ENCODE data around the gene SPDYE6. TPM values are rescaled to one million over a fixed set of nuclear protein-coding genes. Genes with fewer than 3 reads are reported as not detected.

Gene SPDYE6
- polyA plus RNA-seq, 1 donor from 2014 or later, result not detected

DNA sequence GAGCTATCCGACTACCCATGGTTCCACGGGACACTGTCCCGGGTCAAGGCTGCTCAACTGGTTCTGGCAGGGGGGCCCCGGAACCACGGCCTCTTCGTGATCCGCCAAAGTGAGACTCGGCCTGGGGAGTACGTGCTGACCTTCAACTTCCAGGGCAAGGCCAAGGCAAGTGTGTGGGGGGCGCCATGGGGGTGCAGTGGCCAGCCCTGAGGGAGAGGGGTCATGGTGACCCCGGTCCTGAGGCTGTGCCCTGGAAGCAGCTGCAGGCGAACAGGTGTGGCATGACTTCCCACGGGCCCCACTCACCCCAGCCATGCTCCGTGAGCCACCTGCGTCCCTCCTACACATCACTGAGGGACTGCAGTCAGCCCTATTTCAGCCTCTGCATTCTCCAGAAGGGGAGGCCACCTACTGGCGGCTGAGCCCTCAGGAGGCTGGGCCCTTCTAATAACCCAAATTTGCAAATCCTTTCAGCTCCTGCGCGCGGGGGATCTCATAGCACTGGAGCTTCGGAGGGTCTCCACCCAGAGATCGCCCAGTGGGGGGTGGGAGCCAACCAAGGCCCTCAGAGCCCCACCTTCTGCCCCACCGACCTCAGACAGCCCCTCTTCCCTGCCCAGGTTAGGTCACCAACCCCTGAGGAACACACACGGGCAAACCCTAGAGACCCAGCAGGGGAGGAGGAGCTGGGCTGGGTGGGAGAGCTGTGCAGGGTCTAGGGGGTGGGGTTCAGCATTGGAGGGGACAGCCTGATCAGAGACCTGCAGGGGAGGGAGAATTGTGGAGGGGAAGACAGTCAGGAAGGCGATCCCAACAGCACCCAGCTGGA lies 38.8 kb downstream of the SPDYE6 start:
- TF ChIP-seq SMC3 (conservative IDR thresholded peaks at IDR 0.05; ENCODE audit: poor library complexity), result no peak
- TF ChIP-seq, protein P1, sequence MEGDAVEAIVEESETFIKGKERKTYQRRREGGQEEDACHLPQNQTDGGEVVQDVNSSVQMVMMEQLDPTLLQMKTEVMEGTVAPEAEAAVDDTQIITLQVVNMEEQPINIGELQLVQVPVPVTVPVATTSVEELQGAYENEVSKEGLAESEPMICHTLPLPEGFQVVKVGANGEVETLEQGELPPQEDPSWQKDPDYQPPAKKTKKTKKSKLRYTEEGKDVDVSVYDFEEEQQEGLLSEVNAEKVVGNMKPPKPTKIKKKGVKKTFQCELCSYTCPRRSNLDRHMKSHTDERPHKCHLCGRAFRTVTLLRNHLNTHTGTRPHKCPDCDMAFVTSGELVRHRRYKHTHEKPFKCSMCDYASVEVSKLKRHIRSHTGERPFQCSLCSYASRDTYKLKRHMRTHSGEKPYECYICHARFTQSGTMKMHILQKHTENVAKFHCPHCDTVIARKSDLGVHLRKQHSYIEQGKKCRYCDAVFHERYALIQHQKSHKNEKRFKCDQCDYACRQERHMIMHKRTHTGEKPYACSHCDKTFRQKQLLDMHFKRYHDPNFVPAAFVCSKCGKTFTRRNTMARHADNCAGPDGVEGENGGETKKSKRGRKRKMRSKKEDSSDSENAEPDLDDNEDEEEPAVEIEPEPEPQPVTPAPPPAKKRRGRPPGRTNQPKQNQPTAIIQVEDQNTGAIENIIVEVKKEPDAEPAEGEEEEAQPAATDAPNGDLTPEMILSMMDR (IDR thresholded peaks at IDR 0.05; ENCODE audit: poor library complexity, severe bottlenecking), result no peak
- TF ChIP-seq MXI1 (conservative IDR thresholded peaks at IDR 0.05; ENCODE audit: poor library complexity, severe bottlenecking), result no peak
- TF ChIP-seq EP300 (conservative IDR thresholded peaks at IDR 0.05; ENCODE audit: poor library complexity, severe bottlenecking), result no peak
- TF ChIP-seq POLR2AphosphoS5 (IDR thresholded peaks at IDR 0.05), result no peak
- TF ChIP-seq, protein P2, sequence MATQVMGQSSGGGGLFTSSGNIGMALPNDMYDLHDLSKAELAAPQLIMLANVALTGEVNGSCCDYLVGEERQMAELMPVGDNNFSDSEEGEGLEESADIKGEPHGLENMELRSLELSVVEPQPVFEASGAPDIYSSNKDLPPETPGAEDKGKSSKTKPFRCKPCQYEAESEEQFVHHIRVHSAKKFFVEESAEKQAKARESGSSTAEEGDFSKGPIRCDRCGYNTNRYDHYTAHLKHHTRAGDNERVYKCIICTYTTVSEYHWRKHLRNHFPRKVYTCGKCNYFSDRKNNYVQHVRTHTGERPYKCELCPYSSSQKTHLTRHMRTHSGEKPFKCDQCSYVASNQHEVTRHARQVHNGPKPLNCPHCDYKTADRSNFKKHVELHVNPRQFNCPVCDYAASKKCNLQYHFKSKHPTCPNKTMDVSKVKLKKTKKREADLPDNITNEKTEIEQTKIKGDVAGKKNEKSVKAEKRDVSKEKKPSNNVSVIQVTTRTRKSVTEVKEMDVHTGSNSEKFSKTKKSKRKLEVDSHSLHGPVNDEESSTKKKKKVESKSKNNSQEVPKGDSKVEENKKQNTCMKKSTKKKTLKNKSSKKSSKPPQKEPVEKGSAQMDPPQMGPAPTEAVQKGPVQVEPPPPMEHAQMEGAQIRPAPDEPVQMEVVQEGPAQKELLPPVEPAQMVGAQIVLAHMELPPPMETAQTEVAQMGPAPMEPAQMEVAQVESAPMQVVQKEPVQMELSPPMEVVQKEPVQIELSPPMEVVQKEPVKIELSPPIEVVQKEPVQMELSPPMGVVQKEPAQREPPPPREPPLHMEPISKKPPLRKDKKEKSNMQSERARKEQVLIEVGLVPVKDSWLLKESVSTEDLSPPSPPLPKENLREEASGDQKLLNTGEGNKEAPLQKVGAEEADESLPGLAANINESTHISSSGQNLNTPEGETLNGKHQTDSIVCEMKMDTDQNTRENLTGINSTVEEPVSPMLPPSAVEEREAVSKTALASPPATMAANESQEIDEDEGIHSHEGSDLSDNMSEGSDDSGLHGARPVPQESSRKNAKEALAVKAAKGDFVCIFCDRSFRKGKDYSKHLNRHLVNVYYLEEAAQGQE (IDR thresholded peaks at IDR 0.05; ENCODE audit: borderline replicate concordance), result no peak
- no peak for TF ChIP-seq EZH2 (IDR thresholded peaks at IDR 0.05; ENCODE audit: borderline replicate concordance, insufficient read depth, low read length, poor library complexity, severe bottlenecking)
- no peaks in the 10 kb centered on the region for H3K9me2 ChIP-seq (ENCODE audit: insufficient read depth, low read length)
- no peak overlapping the region for H3K4me3 ChIP-seq (ENCODE audit: low read length)
- H3K27me3 ChIP-seq (ENCODE audit: insufficient read depth, low read depth, low read length), result no peaks in the 10 kb centered on the region
- H2AFZ ChIP-seq (ENCODE audit: low read depth, low read length), result no peak overlapping the region
- H3K9me3 ChIP-seq (ENCODE audit: low read length), result no peaks in the 10 kb centered on the region
- H3K27ac ChIP-seq (ENCODE audit: low read length), result no peak overlapping the region
- H3F3A ChIP-seq (ENCODE audit: insufficient read depth, low read length, poor library complexity, severe bottlenecking), result no peaks in the 10 kb centered on the region
- H3K79me2 ChIP-seq (replicated peaks; ENCODE audit: insufficient read depth, low read length), result no peaks in the 10 kb centered on the region
- H3K9ac ChIP-seq (ENCODE audit: low read length), result no peak overlapping the region
- no peaks in the 10 kb centered on the region for H3K36me3 ChIP-seq (ENCODE audit: insufficient read depth, low read length)
- H4K20me1 ChIP-seq (ENCODE audit: insufficient read depth), result no peaks in the 10 kb centered on the region
- no peak overlapping the region for H3K4me2 ChIP-seq (ENCODE audit: low read length)

DNA sequence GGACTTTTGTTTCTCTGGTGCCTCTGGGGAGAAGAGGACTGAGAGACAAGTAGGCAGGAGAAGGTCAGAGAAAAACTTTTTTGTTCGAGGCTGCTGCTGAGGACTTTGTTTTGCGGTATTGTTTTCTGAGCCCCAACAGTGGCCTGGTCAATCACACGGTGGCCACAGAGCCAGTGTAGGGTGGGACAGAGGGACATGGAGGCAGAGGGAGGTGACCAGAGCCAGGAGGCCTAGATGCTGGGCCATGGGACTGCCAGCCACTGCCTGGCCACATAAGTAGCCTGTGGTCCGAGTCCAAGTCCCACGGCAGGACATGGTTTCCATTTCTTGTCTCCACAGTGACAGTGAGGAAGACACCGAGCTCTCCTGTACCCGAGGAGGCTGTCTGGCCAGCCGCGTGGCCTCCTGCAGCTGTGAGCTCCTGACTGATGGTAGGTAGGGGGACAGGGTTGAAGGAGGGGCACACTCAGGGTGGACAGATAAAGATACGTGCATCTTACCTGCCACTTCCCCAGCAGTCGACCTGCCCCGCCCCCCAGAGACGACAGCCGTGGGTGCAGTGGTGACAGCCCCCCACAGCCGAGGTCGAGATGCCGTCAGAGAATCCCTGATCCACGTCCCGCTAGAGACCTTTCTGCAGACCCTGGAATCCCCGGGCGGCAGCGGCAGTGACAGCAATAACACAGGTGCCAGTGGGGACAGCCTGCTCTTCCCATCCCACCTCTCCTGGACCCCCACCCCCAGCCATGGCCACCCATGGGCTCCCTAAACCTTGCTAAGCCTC lies 42.1 kb downstream of the SPDYE6 start:
- H3F3A ChIP-seq (ENCODE audit: insufficient read depth, low read length, poor library complexity, severe bottlenecking), result no peaks in the 10 kb centered on the region
- no peak overlapping the region for H3K4me2 ChIP-seq (ENCODE audit: low read length)
- no peak overlapping the region for H3K9ac ChIP-seq (ENCODE audit: low read length)
- no peaks in the 10 kb centered on the region for H3K9me2 ChIP-seq (ENCODE audit: insufficient read depth, low read length)
- no peak overlapping the region for H2AFZ ChIP-seq (ENCODE audit: low read depth, low read length)
- H3K36me3 ChIP-seq (ENCODE audit: insufficient read depth, low read length), result no peaks in the 10 kb centered on the region
- H3K9me3 ChIP-seq (ENCODE audit: low read length), result no peaks in the 10 kb centered on the region
- H3K27ac ChIP-seq (ENCODE audit: low read length), result no peak overlapping the region
- H3K27me3 ChIP-seq (ENCODE audit: insufficient read depth, low read depth, low read length), result no peaks in the 10 kb centered on the region
- H4K20me1 ChIP-seq (ENCODE audit: insufficient read depth), result no peaks in the 10 kb centered on the region
- TF ChIP-seq EZH2 (IDR thresholded peaks at IDR 0.05; ENCODE audit: borderline replicate concordance, insufficient read depth, low read length, poor library complexity, severe bottlenecking), result no peak
- no peak for TF ChIP-seq SMC3 (conservative IDR thresholded peaks at IDR 0.05; ENCODE audit: poor library complexity)
- TF ChIP-seq, protein P1 (IDR thresholded peaks at IDR 0.05; ENCODE audit: poor library complexity, severe bottlenecking), result no peak
- TF ChIP-seq POLR2AphosphoS5 (IDR thresholded peaks at IDR 0.05), result no peak
- TF ChIP-seq TAF1 (IDR thresholded peaks at IDR 0.05; ENCODE audit: low read depth), result no peak
- TF ChIP-seq EP300 (conservative IDR thresholded peaks at IDR 0.05; ENCODE audit: poor library complexity, severe bottlenecking), result no peak
- TF ChIP-seq, protein P2 (IDR thresholded peaks at IDR 0.05; ENCODE audit: borderline replicate concordance), result no peak
- TF ChIP-seq MXI1 (conservative IDR thresholded peaks at IDR 0.05; ENCODE audit: poor library complexity, severe bottlenecking), result no peak
- TF ChIP-seq RAD21 (conservative IDR thresholded peaks at IDR 0.05), result no peak
- no peaks in the 10 kb centered on the region for H3K79me2 ChIP-seq (replicated peaks; ENCODE audit: insufficient read depth, low read length)
- no peak overlapping the region for H3K4me3 ChIP-seq (ENCODE audit: low read length)

Data from neural cell (in vitro differentiated cells).